Kidney epithelial cell (primary cell): ENCODE data around the gene GRIK1. TPM values are rescaled to one million over a fixed set of nuclear protein-coding genes. Genes with fewer than 3 reads are reported as not detected.

ENCODE experiments used
- DNase-seq: peaks from one replicate; pipeline ENCODE4 v3.0.0-alpha.2; 2010; ENCODE audit warnings: low read depth
- H3K27me3 ChIP-seq: 2 replicates; pipeline ENCODE4 v1.6.0; 2011; ENCODE audit warnings: low read length; ENCODE audit not compliant: control insufficient read depth, insufficient read depth
- H3K36me3 ChIP-seq: 2 replicates; pipeline ENCODE4 v1.5.1; 2011; ENCODE audit warnings: low read length; ENCODE audit not compliant: control insufficient read depth, insufficient read depth
- H3K4me3 ChIP-seq: 2 replicates; pipeline ENCODE4 v1.5.1; 2011; ENCODE audit warnings: low read depth, mild to moderate bottlenecking, control low read depth, low read length
- total RNA-seq: library from RNA; depleted of rRNA; stranded (reverse); fragments of >200 nt; gene quantifications from 2 replicates; pipeline ENCODE4 v1.2.3, GENCODE V29; 2015
- TF ChIP-seq, protein P1 (sequence below): IDR thresholded peaks from 2 replicates; pipeline ENCODE4 v1.5.1; 2011; ENCODE audit warnings: mild to moderate bottlenecking, moderate library complexity, low read length, control low read depth, inconsistent platforms; ENCODE audit not compliant: insufficient read depth, poor library complexity, severe bottlenecking

GRIK1 gene
- total RNA-seq, 1 donor from 2014 or later, result not detected

DNA sequence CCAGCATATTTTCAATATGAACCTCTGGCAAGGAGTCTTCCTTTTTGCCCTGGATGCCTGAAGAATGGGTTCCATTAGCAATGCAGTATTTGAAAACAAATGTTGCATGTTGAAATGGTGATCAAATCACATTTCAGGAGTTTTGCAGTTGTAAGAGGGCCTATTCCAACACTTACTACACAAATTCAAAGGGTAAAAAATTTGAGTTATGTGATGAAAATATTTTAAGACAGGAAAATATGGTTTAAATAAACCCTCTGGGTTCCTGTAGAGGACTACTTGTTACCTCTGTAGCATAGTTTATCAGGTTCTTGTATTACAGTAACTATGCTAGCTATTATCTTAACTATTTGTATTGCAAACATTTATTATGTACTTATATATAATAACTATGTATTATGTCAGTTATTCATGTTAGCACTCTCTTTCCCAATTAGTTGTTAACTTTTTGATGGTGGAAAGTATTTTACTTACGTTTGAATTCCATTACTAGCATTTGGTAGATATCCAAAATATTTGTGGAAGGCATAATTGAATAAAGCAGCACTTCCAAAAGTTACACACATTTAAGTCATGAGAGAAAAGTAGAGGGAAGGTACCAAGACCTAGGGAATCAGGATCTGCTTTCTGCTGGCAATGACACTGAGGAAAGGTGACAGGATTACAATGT is 312.9 kb downstream of the GRIK1 start:
- H3K27me3 ChIP-seq, result no peaks in the 10 kb centered on the region
- DNase-seq, result no peak
- H3K4me3 ChIP-seq, result no peak overlapping the region
- TF ChIP-seq, protein P1, sequence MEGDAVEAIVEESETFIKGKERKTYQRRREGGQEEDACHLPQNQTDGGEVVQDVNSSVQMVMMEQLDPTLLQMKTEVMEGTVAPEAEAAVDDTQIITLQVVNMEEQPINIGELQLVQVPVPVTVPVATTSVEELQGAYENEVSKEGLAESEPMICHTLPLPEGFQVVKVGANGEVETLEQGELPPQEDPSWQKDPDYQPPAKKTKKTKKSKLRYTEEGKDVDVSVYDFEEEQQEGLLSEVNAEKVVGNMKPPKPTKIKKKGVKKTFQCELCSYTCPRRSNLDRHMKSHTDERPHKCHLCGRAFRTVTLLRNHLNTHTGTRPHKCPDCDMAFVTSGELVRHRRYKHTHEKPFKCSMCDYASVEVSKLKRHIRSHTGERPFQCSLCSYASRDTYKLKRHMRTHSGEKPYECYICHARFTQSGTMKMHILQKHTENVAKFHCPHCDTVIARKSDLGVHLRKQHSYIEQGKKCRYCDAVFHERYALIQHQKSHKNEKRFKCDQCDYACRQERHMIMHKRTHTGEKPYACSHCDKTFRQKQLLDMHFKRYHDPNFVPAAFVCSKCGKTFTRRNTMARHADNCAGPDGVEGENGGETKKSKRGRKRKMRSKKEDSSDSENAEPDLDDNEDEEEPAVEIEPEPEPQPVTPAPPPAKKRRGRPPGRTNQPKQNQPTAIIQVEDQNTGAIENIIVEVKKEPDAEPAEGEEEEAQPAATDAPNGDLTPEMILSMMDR, result no peak
- no peaks in the 10 kb centered on the region for H3K36me3 ChIP-seq

DNA sequence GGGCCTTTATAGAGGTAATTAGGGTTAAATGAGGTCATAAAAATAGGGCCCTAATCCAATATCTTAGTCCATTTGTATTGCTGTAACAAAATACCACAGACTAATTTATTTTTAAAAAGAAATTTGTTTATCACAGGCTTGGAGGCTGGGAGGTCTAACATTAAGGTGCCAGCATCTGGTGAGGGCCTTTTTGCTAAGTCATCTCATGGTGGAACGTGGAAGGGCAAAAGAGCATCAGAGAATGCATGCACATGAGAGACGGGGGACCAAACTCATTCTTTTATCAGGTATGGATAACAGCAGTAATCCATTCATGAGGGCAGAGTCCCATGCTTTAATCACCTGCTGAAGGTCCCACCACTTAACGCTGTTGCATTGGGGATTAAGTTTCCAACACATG is 313.8 kb downstream of the GRIK1 start:
- no peaks in the 10 kb centered on the region for H3K27me3 ChIP-seq
- TF ChIP-seq, protein P1, result no peak
- no peak overlapping the region for H3K4me3 ChIP-seq
- no peaks in the 10 kb centered on the region for H3K36me3 ChIP-seq
- DNase-seq, result no peak

DNA sequence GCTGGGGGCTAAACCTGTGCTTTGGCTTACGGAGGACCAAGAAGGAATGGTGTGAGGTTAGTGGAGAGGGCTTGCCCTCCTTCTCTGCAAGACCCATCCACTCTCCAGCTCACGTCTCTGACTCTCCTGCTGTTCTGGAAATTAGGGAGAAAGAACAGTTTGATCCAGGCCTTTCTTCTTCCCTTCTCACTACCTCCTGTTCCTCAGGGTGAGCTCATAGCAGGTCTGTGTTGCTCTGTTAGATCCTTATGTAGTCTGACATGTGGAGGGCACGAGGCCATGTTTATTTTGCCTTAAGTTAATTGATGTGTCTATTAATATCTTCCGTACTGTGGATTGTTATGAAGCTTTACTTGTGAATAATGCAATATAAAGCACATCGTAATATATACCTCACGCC is 315.0 kb downstream of the GRIK1 start:
- Histone ChIP-seq H3K4me3 (no peak overlapping the region), H3K36me3 (no peaks in the 10 kb centered on the region), H3K27me3 (no peaks in the 10 kb centered on the region)
- no peak for DNase-seq
- TF ChIP-seq, protein P1, result no peak

DNA sequence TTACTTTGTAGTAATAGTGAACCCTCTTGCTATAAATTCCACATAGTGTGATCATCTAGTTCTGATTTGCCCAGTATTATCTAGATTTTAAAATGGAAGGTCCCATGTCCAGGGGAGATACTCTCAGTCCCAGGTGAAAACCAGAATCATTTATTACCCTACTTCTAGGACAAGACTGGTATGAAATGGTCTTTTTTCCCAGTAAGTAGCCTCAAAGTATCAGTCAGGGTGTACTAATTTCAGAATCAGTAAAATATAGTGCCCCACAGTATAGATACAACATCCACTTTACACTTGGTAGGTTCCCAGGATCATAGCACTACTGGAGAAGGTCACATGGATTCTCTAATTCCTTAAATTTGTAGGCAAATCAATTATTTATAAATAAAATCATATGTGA is 318.3 kb downstream of the GRIK1 start:
- H3K36me3 ChIP-seq, result no peaks in the 10 kb centered on the region
- no peaks in the 10 kb centered on the region for H3K27me3 ChIP-seq
- DNase-seq, result no peak
- TF ChIP-seq, protein P1, result no peak
- no peak overlapping the region for H3K4me3 ChIP-seq

DNA sequence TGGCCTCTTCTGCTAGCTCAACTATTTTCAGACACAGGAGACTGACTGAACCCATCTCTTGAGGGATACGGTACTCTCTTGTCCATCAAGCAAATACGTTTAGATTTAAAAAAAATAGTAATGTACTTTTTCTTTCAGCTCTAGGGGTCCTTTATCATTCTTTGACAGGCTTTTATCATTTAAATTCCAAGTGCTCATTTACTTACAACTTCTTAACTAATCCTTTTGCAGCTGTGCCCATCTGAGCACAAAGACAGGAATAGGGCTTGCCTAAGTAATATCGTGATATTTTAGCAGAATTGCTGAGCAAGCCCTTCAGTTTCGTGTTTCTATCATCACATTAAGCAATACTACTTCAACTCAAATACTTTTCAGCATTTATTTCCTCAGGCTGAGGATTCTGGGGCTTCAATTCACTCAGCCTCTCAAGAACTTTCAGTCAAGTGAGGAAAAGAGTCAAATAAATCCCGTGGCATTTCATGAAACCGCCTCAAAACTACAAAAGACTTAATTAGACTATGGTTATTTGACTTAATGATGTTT is 323.5 kb downstream of the GRIK1 start:
- H3K4me3 ChIP-seq, result no peak overlapping the region
- H3K27me3 ChIP-seq, result no peaks in the 10 kb centered on the region
- DNase-seq, result no peak
- TF ChIP-seq, protein P1, result no peak
- no peaks in the 10 kb centered on the region for H3K36me3 ChIP-seq

DNA sequence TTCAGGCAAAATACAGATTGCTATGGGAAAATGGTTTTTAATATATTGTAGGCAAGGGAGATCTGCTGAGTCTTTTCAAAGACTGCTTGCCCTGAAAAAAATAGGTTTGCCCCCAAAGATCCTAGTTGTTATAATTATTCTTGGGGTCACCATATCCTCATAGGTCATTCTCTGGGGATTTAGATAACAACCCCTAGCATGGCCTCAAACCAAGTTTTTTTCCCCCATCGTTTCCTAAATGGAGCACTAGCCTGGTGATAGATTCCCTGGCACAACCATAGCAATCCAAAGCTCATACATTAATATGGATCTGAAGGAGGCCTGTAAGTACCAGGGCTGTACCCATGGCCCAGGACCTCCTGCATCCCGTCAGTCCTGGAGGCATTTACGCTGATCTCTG is 325.9 kb downstream of the GRIK1 start:
- H3K4me3 ChIP-seq, result no peak overlapping the region
- DNase-seq, result no peak
- no peaks in the 10 kb centered on the region for H3K27me3 ChIP-seq
- TF ChIP-seq, protein P1, result no peak
- no peaks in the 10 kb centered on the region for H3K36me3 ChIP-seq
